Left forelimb (tissue), 1 donor: ENCODE measurements around the gene SUPT5H.
"Not testable (repeated sequence)": the region's sequence is repeated elsewhere in the genome, so short reads cannot be mapped to it uniquely, and the experiment has no call there.

Experiments used
- DNase-seq: peaks from one replicate; pipeline ENCODE4 v3.0.0-alpha.2; 2018; ENCODE audit warnings: low spot score

Gene SUPT5H

GRCh38 chr19:39425744-39426143, 19.6 kb upstream of the SUPT5H start:
- DNase-seq = no peak

- no peak for DNase-seq
These were observed 19.2 kb upstream of the SUPT5H start for GRCh38 chr19:39426170-39426569.

DNA sequence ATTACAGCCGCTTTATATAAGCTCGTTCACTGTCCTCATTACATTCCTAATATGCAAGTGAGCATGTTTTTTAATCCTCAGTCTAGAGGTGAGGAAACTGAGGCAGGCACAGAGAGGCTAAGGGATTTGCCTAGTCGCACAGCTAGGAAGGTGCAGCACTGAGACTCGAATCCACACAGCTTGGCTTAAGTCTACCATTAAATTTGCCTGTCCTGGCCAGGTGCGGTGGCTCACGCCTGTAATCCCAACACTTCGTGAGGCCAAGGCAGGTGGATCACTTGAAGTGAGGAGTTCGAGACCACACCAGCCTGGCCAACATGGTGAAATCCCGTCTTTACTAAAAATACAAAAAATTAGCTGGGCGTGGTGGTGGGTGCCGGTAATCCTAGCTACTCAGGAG, 17.7 kb upstream of the SUPT5H start:
- DNase-seq = no peak

DNA sequence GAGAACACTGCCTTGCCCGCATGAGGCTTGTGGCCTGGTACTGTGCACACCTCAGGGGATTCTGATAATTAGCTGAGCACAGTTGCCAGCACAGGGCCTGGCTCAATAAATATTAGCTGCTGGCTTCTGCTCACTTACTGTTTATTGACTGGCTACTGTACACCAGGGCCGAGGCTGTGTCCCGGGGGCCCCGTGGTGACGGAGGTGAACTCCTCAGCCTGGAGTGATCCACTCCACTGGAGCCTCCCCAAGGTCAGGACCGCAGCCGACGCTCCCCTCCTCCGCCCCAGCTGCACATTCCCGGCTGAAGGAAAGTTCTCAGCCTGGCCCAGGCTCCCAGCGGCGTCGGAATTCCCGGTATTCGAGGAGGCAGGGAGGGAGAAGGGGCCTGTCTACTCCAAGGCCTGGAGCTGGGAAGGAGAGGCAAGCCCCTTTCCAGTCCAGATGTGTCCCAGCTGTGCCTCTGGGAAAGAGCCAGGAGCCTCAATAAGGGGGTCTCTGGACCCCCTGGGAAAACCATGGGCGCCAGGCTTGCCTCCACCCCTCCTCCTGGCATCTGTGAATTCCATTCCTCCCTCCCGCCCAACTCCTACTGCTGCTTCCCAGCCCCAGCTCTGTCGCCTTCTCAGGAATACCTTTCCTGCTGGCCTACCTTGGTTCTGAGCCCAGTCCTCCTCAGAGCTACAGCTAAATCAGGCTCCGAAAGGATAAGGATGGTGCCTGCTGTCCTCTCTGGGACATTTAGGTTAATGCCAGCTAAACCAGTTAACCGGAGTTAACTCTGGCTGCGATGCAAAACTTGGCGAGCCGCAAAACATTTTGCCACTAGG, 16.9 kb upstream of the SUPT5H start:
- DNase-seq = peak; percentile 89

GRCh38 chr19:39430675-39431593, 14.4 kb upstream of the SUPT5H start:
- no peak for DNase-seq

DNA sequence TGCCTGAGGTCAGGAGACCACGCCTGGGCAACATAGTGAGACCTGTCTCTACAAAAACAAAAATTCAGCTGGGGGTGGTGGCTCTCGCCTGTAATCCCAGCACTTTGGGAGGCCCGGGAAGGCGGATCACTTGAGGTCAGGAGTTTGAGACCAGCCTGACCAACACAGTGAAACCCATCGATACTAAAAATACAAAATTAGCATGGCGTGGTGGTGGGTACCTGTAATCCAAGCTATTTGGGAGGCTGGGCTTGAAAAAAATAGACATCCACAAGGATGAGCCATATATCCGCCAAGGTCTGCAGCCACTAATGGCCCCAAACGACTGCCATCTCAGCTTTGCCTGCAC, 12.7 kb upstream of the SUPT5H start:
- no peak for DNase-seq

DNA sequence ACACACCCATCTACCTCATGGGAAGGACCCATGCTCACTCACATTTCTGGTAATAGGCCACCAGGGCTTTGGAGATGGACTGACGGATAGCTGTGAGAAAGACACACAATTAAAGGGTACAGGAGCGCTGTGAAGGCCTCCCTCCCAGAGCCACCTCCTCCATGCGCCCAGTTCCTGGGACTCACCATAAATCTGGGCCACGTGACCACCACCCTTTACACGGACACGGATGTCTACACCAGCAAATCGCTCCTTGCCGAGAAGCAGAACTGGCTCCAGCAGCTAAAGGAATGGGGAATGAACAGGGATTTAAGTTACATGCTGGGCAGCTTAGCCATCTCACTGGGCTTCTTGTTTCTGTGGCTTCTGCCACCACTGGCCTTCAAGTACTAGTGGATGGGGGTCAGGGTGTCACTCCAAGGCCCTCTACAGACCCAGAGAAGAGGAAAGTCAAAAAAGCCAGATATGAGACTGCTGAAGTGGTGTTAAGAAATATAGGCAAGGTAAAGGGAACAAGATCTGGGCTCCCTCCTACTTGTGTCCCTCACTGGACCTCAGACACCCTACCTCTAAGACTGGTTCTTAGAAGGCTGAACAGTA, 11.8 kb upstream of the SUPT5H start:
- no peak for DNase-seq

DNA sequence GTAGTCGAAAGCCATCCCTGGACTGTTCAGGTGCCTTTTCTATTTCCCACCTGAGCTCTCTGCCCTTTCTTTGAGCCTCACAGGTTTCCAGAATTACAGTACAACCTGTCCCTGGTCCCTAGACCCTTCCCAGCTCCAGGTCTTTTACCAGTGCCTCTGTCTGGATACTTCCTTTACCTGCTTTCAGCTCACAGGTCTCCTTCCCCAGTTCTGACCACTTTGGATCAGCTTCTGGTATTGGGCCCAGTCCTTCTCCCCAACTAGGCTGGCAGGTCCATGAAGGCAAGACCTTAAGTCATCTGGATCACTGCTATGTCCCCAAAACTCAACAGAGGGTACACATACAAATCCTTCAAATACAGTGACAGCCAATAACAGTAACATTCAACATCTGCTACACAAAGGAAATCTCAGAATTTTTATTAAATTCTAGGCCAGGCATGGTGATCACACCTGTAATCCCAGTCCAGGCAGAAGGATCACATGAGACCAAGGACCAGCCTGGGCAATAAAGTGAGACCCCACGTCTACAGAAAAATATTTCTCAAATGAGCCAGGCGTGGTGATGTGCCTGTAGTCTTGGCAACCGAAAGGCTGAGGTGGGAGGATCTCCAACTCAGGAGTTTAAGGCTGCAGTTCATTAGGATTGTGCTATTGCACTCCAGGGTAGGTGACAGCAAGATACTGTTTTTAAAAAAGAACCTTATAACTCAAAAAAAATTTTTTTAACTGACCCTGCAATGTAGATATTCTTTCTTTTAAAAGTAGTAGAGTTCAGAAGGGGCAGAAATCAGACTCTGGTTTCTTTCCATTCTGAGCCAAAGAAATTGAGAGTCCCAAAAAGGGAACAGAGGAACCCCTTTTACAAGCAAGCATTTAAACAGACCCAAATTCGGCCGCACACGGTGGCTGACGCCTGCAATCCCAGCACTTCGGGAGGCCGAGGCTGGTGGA, 11.0 kb upstream of the SUPT5H start:
- no peak for DNase-seq

GRCh38 chr19:39435499-39436349, 9.7 kb upstream of the SUPT5H start, which contains the start of gene RPS16:
Gene RPS16 (minus strand): TSS chr19:39435949. CDS start chr19:39435895, 54 bp downstream.
- DNase-seq = peak; percentile 98

GRCh38 chr19:39436350-39436716, 9.0 kb upstream of the SUPT5H start:
- no peak for DNase-seq

GRCh38 chr19:39438270-39438934, 7.0 kb upstream of the SUPT5H start:
- no peak for DNase-seq

GRCh38 chr19:39444598-39445195, 685 bp upstream of the SUPT5H start:
- no peak for DNase-seq

DNA sequence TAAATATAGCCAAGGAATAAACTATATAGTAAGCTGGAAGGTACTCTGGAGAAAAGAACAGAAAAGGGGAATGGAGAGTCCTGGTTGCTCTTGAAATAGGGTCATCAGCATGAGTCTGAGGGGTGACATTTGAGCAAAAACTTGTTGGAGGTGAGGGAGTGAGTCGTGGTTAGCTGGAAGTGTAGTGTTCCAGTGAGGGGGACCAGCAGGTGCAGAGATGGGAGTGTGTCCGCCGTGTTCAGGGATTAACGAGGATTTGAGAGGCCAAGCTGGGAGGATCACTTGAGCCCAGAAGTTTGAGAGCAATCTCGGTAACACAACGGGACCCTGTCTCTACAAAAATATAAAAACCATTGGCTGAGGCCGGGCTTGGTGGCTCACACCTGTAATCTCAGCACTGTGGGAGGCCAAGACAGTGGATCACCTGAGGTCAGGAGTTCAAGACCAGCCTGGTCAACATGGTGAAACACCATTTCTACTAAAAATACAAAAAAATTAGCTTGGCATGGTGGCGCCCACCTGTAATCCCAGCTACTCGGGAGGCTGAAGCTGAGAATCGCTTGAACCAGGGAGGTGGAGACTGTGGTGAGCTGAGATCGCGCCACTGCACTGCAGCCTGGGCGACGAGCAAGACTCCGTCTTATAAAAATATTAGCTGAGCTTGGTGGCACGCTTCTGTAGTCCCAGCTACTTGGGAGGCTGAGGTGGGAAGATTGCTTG, 1.1 kb downstream of the SUPT5H start:
- no peak for DNase-seq

DNA sequence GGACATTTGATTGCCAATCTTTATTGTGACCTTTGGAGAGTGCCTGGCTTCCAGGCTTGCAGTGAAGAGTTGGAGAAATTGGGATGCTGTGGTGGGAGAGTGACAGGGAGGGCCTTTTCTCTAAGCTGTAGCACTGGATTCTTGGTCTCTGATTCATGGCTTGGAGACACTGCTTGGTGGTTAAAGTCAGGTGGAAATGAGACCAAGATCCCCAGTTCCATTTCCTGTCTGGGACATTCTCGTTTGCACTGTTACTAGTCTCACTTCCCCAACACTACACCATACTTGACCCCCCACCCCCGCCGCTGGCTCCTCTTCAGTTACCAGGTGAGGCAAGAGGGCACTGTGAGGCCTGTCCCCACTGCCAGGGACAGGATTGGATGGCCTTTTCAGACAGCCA, 2.9 kb downstream of the SUPT5H start:
- no peak for DNase-seq

DNA sequence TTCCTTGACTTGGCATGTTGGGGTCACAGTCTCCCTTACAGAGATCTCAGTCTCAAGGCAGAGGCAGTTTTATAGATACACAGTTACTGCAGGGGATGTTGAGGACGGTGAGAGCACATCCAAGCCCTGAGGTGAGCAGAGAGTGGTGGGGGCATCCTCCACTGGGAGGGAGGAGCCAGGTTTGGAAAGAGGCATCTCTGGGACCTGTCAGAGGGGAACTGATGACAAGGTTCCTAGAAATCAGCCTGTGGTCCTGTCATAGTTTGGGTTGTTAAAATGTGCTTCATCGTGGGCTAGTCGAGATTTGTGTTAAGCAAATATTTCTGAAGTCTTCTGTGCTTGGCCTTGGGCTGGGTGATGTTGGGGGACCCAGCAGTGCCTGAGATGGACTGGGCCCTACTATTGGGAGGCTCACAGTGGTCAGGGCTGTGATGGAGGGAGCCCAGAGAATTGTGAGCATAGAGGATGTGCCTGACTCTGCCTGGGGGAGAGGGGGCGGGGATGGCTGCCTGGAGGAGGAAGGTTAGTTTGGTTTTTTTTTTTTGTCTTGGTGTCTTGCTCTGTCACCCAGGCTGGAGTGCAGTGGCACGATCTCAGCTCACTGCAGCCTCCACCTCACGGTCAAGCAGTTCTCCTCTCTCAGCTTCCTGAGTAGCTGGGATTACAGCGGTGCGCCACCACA, 3.9 kb downstream of the SUPT5H start:
- DNase-seq = no peak

- DNase-seq = not testable (repeated sequence)
These were observed 5.9 kb downstream of the SUPT5H start for GRCh38 chr19:39451257-39451656.

GRCh38 chr19:39463403-39463802, 18.0 kb downstream of the SUPT5H start:
- no peak for DNase-seq
